Retinal pigment epithelial cell (primary cell): ENCODE results near the gene DGKE.

ENCODE experiments used
- DNase-seq: peaks from one replicate; pipeline ENCODE4 v3.0.0-alpha.2; 2010; ENCODE audit warnings: low read depth
- H3K4me3 ChIP-seq: 2 replicates; pipeline ENCODE4 v1.5.1; 2011; ENCODE audit warnings: mild to moderate bottlenecking, low read length, control low read depth, moderate library complexity
- TF ChIP-seq, protein P1 (sequence below): conservative IDR thresholded peaks from 2 replicates; pipeline ENCODE4 v1.5.1; 2011; ENCODE audit warnings: low read depth, low read length, control low read depth, inconsistent platforms

Gene DGKE

DNA sequence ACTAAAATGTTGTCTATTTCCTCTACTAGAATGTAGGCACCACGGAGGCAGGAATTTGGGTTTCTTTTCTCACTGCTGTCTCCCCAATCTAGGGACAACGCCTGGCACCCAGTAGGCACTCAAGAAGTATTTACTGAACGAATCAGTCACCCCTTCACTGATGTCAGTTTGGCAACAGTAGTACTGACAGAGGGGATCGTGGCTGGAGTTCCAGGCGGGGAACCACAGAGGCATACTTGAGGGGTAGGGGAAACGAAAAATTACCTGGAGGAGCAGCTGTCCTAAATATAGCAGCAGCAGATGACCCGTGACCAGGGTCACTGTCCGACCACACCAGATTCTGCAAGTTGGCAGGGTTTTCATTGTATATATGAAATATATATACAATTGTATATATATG is 46.6 kb downstream of the DGKE start:
- H3K4me3 ChIP-seq, result no peak overlapping the region
- no peak for DNase-seq
- TF ChIP-seq, protein P1, sequence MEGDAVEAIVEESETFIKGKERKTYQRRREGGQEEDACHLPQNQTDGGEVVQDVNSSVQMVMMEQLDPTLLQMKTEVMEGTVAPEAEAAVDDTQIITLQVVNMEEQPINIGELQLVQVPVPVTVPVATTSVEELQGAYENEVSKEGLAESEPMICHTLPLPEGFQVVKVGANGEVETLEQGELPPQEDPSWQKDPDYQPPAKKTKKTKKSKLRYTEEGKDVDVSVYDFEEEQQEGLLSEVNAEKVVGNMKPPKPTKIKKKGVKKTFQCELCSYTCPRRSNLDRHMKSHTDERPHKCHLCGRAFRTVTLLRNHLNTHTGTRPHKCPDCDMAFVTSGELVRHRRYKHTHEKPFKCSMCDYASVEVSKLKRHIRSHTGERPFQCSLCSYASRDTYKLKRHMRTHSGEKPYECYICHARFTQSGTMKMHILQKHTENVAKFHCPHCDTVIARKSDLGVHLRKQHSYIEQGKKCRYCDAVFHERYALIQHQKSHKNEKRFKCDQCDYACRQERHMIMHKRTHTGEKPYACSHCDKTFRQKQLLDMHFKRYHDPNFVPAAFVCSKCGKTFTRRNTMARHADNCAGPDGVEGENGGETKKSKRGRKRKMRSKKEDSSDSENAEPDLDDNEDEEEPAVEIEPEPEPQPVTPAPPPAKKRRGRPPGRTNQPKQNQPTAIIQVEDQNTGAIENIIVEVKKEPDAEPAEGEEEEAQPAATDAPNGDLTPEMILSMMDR, result no peak

DNA sequence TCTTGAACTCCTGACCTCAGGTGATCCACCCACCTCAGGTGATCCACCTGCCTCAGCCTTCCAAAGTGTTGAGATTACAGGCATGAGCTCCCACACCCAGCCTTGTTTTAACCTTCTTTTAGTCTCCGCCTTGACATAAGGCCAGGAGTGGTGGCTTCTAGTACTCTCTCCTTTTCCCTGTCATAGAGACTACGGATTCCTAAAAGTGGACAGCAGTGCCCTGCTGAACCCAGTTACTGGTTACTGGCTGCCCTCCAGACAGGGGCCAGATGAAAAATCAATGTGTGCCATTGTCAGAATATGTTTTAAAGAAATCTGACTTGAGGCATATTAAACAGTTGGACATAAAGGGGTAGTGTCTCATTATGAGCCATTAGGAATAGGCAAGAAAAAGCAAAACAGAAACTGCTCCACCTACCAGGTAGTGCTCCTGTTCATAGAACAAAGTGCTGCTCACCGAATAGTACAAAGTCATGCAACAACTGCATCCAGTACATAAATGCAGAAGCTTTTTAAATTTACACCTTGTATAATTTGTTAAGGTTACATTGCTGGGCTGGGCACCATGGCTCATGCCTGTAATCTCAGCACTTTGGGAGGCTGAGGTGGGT is 47.8 kb downstream of the DGKE start:
- no peak overlapping the region for H3K4me3 ChIP-seq
- TF ChIP-seq, protein P1, result no peak
- no peak for DNase-seq

GRCh38 chr17:56883616-56884015 is 49.7 kb downstream of the DGKE start:
- DNase-seq, result no peak
- H3K4me3 ChIP-seq, result no peak overlapping the region
- TF ChIP-seq, protein P1, result no peak

DNA sequence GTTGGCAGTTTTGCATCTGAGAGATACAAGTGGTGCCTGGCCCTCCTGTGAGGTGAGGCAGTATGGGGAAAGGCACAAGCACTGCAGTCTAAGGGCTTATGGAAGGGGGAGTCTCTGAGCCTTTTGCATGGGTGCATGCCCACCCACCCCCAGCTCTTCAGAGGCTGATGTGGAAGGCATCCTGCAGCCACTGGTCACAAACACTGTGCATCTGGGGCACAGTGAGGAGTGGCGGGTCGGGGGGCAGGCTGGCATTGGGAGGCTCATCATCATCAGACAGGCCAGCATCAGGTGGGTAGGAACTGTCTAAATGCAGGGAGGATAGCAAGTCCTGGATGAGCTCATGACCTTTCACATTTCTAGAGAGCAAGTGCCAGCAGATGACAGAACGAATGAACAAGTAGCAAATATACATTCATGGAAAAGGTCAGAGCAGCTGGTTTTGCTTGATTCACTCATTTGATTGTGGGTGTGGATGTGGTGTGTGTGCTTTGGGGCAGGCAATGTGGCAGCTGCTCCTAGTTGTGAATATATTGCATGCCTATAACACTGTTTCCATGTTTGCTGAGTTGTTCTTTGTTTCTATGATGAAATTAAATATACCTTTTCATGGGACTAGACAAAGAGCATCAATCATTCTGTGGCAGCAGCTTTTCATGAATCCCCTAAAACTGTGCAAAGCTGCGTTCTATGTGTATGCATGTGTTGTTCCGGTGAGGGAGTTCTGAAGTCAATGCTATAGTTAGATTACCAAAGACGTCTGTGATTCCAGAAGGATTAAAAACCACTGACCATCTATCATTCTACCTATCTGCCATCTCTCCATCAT is 50.7 kb downstream of the DGKE start:
- TF ChIP-seq, protein P1, result no peak
- H3K4me3 ChIP-seq, result no peak overlapping the region
- no peak for DNase-seq

GRCh38 chr17:56885312-56885657 is 51.3 kb downstream of the DGKE start:
- no peak overlapping the region for H3K4me3 ChIP-seq
- TF ChIP-seq, protein P1, result no peak
- DNase-seq, result no peak

GRCh38 chr17:56886288-56886731 is 52.4 kb downstream of the DGKE start:
- H3K4me3 ChIP-seq, result no peak overlapping the region
- TF ChIP-seq, protein P1, result no peak
- no peak for DNase-seq

DNA sequence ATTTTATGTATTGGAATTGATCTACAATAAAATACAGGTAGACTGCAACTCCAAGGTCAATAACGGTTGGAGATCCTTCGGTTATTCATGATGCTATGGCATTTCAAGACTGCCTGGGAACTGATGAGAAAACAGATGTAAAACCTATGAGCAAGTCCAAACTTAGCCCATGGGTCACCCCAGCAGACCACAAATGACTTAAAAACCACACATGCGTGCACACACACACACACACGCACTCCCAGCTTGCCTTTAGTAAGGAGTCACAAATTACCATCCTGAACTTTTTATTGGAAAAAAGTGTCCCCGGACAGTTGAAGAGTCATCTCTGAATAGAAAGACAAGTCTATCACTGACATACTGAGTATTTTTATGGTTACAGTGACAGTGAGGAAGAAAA is 53.2 kb downstream of the DGKE start:
- TF ChIP-seq, protein P1, result no peak
- no peak overlapping the region for H3K4me3 ChIP-seq
- DNase-seq, result no peak
